HG03354 (cell line): ENCODE data around the gene CMTM4.
A peak's percentile ranks its signal among the peaks of the same experiment; 100 is the strongest.

Source experiments
- ATAC-seq: cut with Tn5 transposase; IDR thresholded peaks from one replicate; pipeline ENCODE4 v1.9.1; 2021; ENCODE audit warnings: mild to moderate bottlenecking; ENCODE audit not compliant: unreplicated experiment, poor library complexity, severe bottlenecking

Gene CMTM4

GRCh38 chr16:66696669-66697630 is at the start of gene CMTM4:
CMTM4 (minus strand) TSS chr16:66696743; CDS start chr16:66696525, 218 bp downstream.
- peak; percentile 90 for ATAC-seq

GRCh38 chr16:66746048-66746447 is 49.5 kb upstream of the CMTM4 start:
- no peak for ATAC-seq

GRCh38 chr16:66741950-66742808 is 45.6 kb upstream of the CMTM4 start:
- no peak for ATAC-seq

GRCh38 chr16:66741169-66741900 is 44.8 kb upstream of the CMTM4 start:
- ATAC-seq = no peak

- no peak for ATAC-seq
Measured at GRCh38 chr16:66740533-66740932, 44.0 kb upstream of the CMTM4 start.

GRCh38 chr16:66740010-66740409 is 43.5 kb upstream of the CMTM4 start:
- no peak for ATAC-seq

GRCh38 chr16:66735891-66736290 is 39.3 kb upstream of the CMTM4 start:
- ATAC-seq = no peak

GRCh38 chr16:66731101-66731500 is 34.6 kb upstream of the CMTM4 start:
- no peak for ATAC-seq

GRCh38 chr16:66728804-66729203 is 32.3 kb upstream of the CMTM4 start:
- ATAC-seq = no peak

GRCh38 chr16:66728117-66728787 is 31.7 kb upstream of the CMTM4 start:
- ATAC-seq = peak; percentile 57

- no peak for ATAC-seq
Measured at GRCh38 chr16:66720766-66721165, 24.2 kb upstream of the CMTM4 start.

- no peak for ATAC-seq
Measured at GRCh38 chr16:66719246-66719645, 22.7 kb upstream of the CMTM4 start.

- ATAC-seq = no peak
Measured at GRCh38 chr16:66717776-66718175, 21.2 kb upstream of the CMTM4 start.

GRCh38 chr16:66717112-66717675 is 20.7 kb upstream of the CMTM4 start:
- ATAC-seq = peak; percentile 48

- ATAC-seq = no peak
Measured at GRCh38 chr16:66714654-66715307, 18.2 kb upstream of the CMTM4 start.

GRCh38 chr16:66714062-66714461 is 17.5 kb upstream of the CMTM4 start:
- ATAC-seq = no peak

GRCh38 chr16:66713076-66713475 is 16.5 kb upstream of the CMTM4 start:
- ATAC-seq = no peak

GRCh38 chr16:66712512-66712911 is 16.0 kb upstream of the CMTM4 start:
- no peak for ATAC-seq

GRCh38 chr16:66711581-66711980 is 15.0 kb upstream of the CMTM4 start:
- no peak for ATAC-seq
